T-helper 1 cell (primary cell): ENCODE results near the gene RAI1.
"Not testable (repeated sequence)": the region's sequence is repeated elsewhere in the genome, so short reads cannot be mapped to it uniquely, and the experiment has no call there.

Experiments used
- DNase-seq, 5 donors: peaks; one replicate each; pipeline ENCODE4 v3.0.0-alpha.2; 2012 to 2020
- total RNA-seq, 4 donors: gene quantifications; one replicate each; lab custom pipeline; 2026; lab: John Stamatoyannopoulos, UW

RAI1 gene
- 25.0 to 30.5 (median 28.2) reads per million in 4 donors for total RNA-seq

GRCh38 chr17:17681187-17681743 is at the start of gene RAI1:
TSS of gene RAI1 (plus strand) at chr17:17681458. CDS start at chr17:17792949, 111,491 bp downstream.
- peak; percentile 52 to 75 (median 62) for DNase-seq

GRCh38 chr17:17632690-17633089 is 48.6 kb upstream of the RAI1 start:
- DNase-seq, result not testable (repeated sequence)

DNA sequence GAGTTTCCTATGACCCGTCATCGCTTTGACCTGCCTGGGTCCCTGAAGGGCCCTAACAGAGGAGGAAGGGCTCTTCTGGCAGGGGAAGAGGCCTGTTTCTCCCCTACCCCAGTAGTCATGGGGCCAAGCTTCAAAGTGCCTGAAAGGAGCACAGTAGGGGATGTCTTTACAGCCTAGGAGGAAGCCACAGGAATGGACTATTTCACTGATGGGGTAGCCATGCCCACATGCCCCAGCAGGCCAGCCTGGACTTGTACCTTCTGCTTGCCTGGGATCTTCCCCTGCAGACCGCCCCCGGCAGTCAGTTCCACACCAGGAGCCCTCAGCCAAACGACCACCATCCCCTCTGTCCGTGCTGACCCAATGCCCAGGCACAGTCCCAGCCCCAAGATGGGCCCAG is 47.9 kb upstream of the RAI1 start:
- DNase-seq, result no peak

DNA sequence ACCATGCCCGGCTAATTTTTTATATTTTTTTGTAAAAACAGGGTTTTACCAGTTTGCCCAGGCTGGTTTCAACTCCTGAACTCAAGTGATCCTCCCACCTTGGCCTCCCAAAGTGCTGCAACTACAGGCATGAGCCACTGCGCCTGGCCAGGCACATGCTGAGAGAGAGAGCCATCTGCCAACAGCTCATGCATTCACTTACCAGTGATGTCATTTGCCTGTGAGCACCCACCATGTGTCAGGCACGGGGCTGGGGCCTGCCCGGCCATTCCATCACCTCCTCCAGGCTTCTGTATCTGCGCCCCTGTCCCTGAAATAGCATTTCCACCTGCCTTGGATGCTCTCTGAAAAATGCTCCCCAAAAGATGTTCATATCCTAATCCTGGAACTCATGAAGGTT is 46.1 kb upstream of the RAI1 start:
- DNase-seq, result no peak

DNA sequence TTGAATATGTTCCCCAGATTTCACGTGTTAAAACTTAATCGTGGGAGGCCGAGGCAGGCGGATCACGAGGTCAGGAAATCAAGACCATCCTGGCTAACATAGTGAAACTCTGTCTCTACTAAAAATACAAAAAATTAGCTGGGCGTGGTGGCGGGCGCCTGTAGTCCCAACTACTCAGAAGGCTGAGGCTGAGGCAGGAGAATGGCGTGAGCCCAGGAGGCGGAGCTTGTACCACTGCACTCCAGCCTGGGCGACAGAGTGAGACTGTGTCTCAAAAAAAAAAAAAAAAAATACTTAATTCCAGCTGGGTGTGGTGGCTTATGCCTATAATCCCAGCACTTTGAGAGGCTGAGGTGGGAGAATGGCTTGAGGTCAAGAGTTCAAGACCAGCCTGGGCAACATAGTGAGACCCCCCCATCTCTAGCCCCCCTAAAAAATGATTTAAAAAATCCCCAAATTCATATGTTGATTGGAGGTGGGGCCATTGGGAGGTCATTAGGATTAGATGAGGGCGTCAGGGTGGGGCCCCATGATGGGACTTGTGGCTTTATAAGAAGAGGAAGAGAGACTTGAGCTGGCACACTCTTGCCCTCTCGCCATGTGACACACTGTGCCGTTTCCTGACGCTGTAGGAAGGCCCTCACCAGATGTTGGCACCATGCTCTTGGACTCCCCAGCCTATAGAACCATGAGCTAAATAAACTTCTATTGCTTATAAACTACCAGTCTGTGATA is 45.6 kb upstream of the RAI1 start:
- not testable (repeated sequence) for DNase-seq

DNA sequence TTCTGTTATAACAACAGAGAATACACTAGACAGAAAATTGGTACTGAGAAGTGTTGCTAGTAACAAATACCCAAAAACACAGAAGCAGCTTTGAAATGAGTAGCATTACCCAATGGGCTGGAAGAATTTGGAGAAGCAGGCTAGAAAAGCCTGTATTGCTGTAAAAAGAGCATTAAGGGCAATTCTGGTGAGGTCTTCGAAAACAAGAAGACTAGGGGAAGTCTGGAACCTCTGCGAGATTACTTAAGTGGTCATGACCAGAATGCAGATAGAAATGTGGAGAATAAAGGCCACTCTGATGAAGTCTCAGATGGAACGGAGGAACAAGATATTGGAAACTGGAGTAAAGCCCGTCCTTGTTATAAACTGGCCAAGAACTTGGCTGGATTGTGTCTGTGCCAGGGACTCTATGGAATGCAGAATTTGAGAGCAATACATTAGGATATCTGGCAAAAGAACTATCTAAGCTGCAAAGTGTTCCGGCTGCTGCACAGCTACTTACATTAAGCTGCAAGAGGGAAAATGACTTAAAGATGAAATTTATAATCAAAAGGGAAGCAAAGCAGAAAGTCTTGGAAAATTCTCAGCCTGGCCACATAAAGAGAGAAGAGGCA is 44.9 kb upstream of the RAI1 start:
- no peak for DNase-seq

DNA sequence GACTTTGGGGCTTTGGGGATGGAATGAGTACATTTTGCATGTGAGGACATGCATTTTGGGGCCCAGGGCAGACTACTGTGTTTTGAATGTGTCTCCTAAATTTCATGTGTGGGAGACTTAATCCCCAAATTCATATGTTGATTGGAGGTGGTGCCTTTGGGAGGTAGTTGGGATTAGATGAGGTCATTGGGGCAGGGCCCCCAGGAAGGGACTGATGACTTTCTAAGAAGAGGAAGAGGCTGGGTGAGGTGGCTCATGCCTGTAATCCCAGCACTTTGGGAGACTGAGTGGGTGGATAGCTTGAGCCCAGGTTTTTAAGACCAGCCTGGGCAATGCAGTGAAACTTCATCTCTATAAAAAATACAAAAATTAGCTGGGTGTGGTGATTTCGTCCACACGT is 42.8 kb upstream of the RAI1 start:
- DNase-seq, result no peak

DNA sequence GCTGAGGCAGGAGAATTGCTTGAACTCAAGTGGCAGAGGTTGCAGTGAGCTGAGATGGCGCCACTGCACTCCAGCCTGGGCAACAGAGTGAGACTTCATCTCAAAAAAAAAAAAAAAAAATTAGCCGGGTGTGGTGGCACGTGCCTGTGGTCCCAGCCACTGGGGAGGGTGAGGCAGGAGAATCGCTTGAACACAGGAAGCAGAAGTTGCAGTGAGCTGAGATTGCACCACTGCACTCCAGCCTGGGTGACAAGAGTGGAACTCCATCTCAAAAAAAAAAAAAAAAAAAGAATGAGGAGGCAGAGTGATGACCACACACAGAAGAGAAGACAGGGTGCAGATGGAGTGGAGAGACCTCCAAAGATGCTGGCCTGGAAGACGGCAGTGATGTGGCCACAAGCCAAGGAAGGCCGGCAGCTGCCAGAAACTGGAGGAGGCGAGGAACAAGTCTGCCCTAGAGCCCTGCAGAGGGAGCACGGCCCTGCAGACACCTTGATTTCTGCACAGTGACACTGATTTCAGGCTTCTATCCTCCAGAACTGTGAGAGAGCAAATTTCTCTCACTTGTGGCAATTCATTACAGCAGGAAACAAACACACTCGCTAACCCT is 41.5 kb upstream of the RAI1 start:
- not testable (repeated sequence) for DNase-seq

DNA sequence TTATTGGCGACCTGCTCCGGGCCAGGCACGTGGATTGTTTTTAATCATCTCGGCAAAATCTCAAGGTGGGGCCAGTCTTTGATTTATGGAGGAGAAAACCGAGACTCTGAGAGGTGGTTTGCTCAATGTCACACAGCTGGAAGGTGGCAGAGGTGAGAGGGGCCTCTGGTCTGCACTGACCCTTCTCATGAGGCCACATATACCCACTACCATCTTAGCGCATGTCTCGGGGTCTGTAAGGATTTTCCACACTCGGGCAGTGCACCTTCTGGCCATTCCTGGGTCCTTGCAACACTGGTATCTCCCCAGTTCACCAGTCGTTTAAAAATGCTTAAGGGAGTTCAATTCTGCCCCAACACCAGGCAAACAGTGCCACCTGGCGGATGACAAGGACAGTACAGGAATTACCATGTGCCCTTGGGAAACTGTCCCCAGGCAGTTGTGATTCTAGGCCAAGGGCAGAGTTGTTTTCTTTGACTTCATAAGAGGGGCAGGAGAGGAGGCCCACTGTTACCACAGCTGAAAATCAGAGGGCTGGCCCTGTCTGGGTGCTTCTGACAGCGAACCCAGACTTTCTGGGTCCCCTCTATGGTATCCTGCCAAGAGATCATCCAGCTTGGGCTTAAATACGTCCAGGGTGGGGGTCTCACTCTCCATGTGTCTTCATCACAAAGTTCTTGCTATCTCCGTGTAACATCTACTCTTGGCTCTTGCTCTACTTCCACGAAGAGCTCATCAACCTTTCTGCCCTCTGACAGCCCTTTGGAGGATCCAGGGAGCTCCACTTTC is 39.4 kb upstream of the RAI1 start:
- DNase-seq, result peak; percentile 44 to 77 (median 66)

DNA sequence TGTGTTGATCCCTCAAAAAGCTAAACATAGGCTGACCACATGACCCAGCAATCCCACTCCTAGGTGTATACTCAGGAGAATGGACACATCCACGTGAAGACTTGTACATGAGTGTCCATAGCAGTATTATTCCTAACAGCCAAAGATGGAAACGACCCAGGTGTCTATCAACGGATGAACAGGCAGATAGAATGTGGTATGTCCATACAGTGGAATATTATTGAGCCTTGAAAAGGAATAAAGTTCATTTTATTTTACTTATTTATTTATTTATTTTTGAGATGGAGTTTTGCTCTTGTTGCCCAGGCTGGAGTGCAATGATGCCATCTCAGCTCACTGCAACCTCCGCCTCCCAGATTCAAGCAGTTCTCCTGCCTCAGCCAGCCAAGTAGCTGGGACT is 36.1 kb upstream of the RAI1 start:
- DNase-seq, result not testable (repeated sequence)

GRCh38 chr17:17645961-17646360 is 35.3 kb upstream of the RAI1 start:
- no peak for DNase-seq

DNA sequence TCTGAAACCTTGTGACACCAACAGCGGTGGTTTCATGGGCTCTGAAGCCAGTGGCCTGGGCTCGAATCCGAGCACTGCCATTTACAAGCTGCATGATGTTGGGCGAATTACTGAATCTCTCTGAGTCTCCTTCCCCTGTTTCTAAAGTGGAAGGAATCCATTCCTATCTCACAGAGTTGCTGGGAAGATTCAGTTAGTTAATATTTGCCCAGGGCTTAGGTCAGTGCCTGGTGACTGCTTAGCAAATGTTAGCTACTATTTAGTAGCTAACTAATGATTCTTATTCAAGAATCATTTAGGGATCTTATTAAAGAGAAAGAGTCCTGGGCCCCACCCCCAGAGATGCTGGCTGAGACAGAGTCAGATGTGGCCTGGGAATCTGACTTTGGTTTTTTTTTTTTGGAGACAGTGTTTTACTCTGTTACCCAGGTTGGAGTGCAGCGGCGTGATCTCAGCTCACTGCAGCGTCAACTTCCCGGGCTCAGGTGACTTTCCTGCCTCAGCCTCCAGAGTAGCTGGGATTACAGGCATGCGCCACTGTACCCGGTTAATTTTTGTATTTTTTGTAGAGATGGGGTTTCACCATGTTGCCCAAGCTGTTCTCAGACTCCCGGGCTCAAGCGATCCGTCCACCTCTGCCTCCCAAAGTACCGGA is 33.6 kb upstream of the RAI1 start:
- no peak for DNase-seq

DNA sequence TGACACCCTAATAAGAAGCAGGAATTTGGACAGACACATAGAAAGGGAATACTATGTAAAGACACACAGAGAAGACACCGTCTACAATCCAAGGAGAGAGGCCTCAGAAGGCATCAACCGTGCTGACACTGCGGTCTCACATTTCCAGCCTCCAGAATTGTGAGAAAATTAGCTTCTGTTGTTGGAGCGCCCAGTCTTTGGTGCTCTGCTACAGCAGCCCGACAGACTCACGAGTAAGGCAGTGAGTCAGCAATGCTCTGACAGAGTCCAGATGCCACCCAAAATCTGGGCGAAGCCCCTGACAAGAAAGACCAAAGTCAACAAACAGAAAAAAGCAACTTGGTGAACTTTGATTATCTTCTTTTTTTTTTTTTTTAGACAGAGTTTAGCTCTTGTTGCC is 32.5 kb upstream of the RAI1 start:
- DNase-seq, result no peak

DNA sequence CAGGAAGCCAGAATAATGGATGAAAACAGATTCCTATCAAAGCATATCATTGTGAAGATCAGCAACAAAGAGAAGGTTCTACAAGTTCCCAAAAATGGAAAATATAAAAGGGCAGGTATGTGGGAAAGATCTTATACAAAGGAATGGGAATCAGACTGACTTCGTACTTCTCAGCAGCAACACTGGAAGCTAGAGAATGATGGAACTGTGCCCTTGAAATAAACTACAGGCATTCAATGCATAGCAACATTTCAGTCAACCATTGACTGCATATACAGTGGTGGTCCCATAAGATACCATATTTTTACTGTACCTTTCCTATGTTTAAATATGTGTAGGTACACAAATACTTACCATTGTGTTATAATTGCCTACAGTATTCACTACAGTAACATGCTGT is 30.3 kb upstream of the RAI1 start:
- no peak for DNase-seq

GRCh38 chr17:17653343-17653742 is 27.9 kb upstream of the RAI1 start:
- DNase-seq, result no peak

- DNase-seq, result no peak
These were observed 21.9 kb upstream of the RAI1 start for GRCh38 chr17:17659340-17659739.

GRCh38 chr17:17661134-17661533 is 20.1 kb upstream of the RAI1 start:
- DNase-seq, result no peak

DNA sequence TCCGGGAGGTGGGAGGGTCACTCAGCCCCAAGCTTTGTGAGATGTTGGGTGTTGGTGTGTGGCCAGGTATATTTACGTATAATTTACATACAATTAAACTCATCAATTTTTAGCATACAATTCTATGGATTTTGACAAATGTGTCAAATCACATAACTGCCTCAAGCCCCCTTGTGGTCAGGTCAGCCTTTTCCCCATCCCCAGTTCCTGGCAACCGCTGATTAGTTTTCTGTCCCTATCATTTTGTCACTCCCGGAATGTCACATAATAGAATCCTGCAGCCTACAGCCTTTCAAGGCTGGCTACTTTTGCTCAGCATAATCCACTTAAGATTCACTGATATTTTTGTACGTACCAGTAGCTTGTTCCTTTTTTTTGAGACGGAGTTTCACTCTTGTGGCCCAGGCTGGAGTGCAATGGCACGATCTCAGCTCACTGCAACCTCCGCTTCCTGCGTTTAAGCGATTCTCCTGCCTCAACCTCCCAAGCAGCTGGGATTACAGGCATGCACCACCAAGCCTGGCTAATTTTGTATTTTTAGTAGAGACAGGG is 19.3 kb upstream of the RAI1 start:
- no peak for DNase-seq

DNA sequence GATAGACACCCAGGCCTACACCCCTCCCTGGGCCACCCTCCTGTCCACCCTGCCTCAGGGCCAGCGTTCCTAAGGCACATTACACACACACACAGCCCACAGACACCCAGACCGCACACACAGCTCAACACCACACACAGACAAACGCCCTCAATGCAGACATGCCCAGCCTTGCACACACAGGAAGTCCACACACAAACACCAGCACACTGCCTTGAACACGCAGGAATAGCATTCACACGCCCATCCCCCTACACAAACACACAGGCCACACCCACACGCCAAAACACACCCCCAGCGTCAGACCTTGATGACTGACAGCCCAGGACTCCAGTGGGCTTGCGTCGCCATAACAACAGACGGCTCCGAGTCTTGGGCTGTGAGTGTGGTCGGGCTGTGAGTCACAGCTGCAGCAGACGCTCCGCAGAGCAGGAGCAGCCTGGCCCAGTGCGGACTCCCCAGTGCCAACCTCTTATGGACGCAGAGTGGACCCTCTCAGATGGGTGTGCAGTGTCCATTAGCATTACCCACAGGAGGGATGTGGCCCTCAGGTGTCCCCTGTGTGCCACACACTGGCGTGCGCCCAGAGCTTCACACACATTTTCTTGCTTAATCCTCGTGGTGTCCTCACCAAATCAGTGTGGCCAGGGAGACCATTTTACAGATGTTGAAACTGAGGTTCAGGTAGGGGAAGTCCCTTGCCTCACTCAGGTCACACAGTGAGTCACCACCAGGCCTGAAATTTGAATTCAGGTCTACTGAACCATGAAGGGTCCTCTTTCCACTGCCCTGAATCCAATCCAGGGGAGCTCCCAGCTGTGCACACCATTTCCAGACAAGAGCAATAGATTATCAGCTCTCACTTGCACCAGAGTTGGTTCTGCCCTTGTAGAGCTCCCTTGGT is 17.8 kb upstream of the RAI1 start:
- peak; percentile 43 to 71 (median 65) for DNase-seq

DNA sequence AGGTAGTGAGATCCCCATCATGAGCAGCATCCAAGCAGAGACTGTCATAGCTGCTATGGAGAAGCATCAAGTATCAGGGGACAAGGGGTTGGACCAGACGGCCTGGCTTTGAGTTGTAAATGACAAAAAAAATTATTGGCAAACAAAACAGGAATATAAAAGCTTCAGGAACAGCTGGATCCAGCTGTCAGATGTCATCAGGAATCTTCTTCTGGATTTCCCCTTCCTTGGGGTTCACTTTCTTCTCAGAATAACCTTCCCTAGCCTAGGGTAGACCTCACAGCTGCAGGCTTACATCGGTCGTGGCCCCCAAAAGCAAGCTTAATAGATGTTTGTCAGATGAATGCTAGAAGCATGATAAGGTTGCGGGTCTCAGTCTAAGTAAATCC is 17.2 kb upstream of the RAI1 start:
- DNase-seq, result no peak

DNA sequence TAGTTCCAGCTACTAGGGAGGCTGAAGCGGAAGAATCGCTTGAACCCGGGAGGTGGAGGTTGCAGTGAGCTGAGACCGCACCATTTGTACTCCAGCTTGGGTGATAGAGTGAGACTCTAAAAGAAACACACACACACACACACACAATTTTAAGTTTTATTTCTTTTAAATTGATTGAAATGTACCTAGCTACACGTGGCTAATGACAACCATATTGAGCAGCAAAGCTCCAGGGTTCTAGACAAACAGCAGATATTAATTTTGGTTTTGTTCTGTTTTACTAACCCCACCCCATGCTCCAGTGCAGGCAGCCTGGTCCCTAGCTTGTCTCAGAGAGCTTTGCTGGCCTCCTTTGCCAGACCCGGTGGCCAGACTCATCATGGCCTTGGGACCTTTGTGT is 16.0 kb upstream of the RAI1 start:
- DNase-seq, result no peak
